Mucosa of descending colon (tissue), 3 donors: Measurements from ENCODE around the gene MSMP. TPM values are rescaled to one million over a fixed set of nuclear protein-coding genes. Genes with fewer than 3 reads are reported as not detected.

Experiments
- ATAC-seq: fragments of 200-7000 bp; cut with Tn5 transposase; one replicate; pipeline ENCODE4 v1.9.1; 2020; ENCODE audit warnings: mild to moderate bottlenecking, moderate library complexity
- DNase-seq, 3 donors: peaks; one replicate each; pipeline ENCODE4 v3.0.0-alpha.2; 2020
- H3K36me3 ChIP-seq: fragments of 200-600 bp; one replicate; pipeline ENCODE4 v1.8.0; 2021; ENCODE audit warnings: low read depth, mild to moderate bottlenecking
- H3K4me1 ChIP-seq: fragments of 200-600 bp; one replicate; pipeline ENCODE4 v1.8.0; 2021; ENCODE audit warnings: low read depth, mild to moderate bottlenecking
- H3K4me3 ChIP-seq: fragments of 200-600 bp; one replicate; pipeline ENCODE4 v1.8.0; 2021; ENCODE audit warnings: mild to moderate bottlenecking
- H3K9me3 ChIP-seq: fragments of 200-600 bp; one replicate; pipeline ENCODE4 v1.8.0; 2021; ENCODE audit warnings: mild to moderate bottlenecking
- CTCF ChIP-seq: fragments of 200-600 bp; IDR thresholded peaks from one replicate; pipeline ENCODE4 v1.8.0; 2022; ENCODE audit warnings: antibody characterized with exemption, mild to moderate bottlenecking
- intact Hi-C, 2 donors: fragments of 100-400 bp; cut with DNase I in 1 of 2; cut with micrococcal nuclease in 1 of 2; formaldehyde crosslinking; loops; one replicate each; pipeline versions ENCODE4 v1.11.0 to v1.11.1; 2022; cut with DNase I, micrococcal nuclease
- total RNA-seq, 3 donors: library from RNA; stranded (reverse); fragmentation: NEBNext Ultra II Directional in 2 of 3; extraction: Animal tissue kit (Norgen Biotek cat#: 25700) in 2 of 3; gene quantifications; one replicate each; pipeline versions ENCODE4 v1.2.1 to v1.2.4, GENCODE V29; 2021 to 2023
- donor health status: DM: no; HTN: no; CAD: no; lungs with moderate emphysema.
- donor health status: DM: no; HTN: no; CAD: no.
- donor health status: DM: no; HTN: yes; CAD: no.

MSMP gene
- total RNA-seq, 3 donors from 2014 or later = 0.48 TPM; not detected in 2

GRCh38 chr9:35726931-35727330 lies 27.1 kb downstream of the MSMP start:
- Histone ChIP-seq H3K4me3 (no peak overlapping the region), H3K4me1 (peaks cover 25% of the 10 kb centered on the region), H3K36me3 (peaks cover 9% of the 10 kb centered on the region), H3K9me3 (no peaks in the 10 kb centered on the region)
- intact Hi-C loops = no loop called here
- TF ChIP-seq CTCF = no peak
- DNase-seq (peak in 1 of 3 donors; percentile 54), ATAC-seq (no peak)

GRCh38 chr9:35725362-35725761 lies 28.7 kb downstream of the MSMP start:
- no peak for ATAC-seq
- Histone ChIP-seq H3K4me1 (peaks cover 17% of the 10 kb centered on the region), H3K36me3 (peaks cover 17% of the 10 kb centered on the region), H3K9me3 (no peaks in the 10 kb centered on the region), H3K4me3 (no peak overlapping the region)
- intact Hi-C loops = no loop called here
- no peak for TF ChIP-seq CTCF
- no peak for DNase-seq

GRCh38 chr9:35723908-35724307 lies 30.2 kb downstream of the MSMP start:
- no peak for ATAC-seq
- Histone ChIP-seq H3K36me3 (peaks cover 23% of the 10 kb centered on the region), H3K4me3 (no peak overlapping the region), H3K4me1 (peaks cover 7% of the 10 kb centered on the region), H3K9me3 (no peaks in the 10 kb centered on the region)
- no peak for TF ChIP-seq CTCF
- no peak for DNase-seq
- intact Hi-C loops = no loop called here

GRCh38 chr9:35723426-35723825 lies 30.6 kb downstream of the MSMP start:
- Histone ChIP-seq H3K4me1 (peaks cover 3% of the 10 kb centered on the region), H3K9me3 (no peaks in the 10 kb centered on the region), H3K4me3 (no peak overlapping the region), H3K36me3 (peaks cover 23% of the 10 kb centered on the region)
- intact Hi-C loops = no loop called here
- ATAC-seq (no peak), DNase-seq (no peak)
- no peak for TF ChIP-seq CTCF

GRCh38 chr9:35719546-35719945 lies 34.5 kb downstream of the MSMP start:
- ATAC-seq (no peak), DNase-seq (no peak)
- H3K4me3 ChIP-seq = no peak overlapping the region
- TF ChIP-seq CTCF = no peak
- peaks cover 37% of the 10 kb centered on the region for H3K36me3 ChIP-seq
- intact Hi-C loops = no loop called here
- no peaks in the 10 kb centered on the region for H3K9me3 ChIP-seq
- H3K4me1 ChIP-seq = no peaks in the 10 kb centered on the region
